ENCODE data around the gene IFRD2. TPM values are rescaled to one million over a fixed set of nuclear protein-coding genes. Genes with fewer than 3 reads are reported as not detected.
"Not testable (repeated sequence)": the region's sequence is repeated elsewhere in the genome, so short reads cannot be mapped to it uniquely, and the experiment has no call there.

IFRD2 gene
- total RNA-seq, 1 donor from 2014 or later: 103 TPM

DNA sequence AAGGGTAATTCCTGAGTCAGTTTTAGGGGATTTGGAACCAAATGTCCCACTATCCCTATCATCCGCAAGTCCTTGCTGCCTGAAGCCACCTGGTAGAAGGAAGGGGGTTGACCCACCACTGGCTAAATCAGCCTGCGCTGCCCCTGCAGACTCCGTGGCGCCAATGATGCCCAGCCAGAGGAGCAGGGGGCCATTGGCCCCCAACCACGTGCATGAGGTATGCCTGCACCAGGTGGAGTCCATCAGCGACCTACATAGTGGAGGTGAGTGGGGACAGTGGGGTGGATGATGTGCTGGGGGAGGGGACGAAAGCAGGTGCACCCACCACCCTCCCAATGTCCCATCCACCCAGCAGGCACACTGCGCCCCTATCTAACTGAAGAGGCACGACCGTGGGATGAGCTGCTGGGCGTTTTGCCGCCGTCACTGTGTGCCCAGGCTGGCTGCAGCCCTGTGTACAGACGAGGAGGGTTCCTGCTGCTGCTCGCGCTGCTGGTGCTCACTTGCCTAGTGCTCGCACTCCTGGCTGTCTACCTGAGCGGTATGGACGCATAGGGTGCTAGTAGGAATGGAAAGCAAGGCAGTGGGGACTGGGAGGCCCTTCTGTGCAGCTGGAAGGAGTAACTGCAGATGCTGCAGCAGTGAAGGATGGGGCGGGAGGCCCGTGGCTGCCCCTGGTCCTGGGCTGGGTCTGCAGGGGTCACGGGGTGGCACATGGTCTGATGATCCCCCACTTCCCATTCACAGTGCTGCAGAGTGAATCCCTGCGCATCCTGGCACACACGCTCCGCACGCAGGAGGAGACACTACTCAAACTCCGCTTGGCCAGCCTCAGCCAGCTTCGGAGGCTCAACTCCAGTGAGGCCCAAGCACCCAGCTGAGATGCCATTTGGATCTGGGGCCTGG lies 5.7 kb downstream of the IFRD2 start:
- intact Hi-C loops (cut with micrococcal nuclease): no loop called here

DNA sequence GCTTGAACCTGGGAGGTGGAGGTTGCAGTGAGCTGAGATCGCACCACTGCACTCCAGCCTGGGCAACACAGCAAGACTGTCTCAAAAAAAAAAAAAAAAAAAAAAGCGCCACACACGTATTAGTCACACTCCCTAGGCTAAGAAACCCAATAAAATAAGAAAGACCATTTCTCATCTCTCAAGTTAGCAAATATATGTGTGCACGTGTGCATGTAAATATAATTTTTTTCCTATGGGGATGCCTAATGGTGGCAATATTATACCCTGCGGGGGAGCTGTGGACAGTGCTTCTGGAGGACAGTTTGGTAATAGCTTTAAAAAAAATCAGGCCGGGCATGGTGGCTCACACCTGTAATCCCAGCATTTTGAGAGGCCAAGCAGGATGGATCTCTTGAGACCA lies 8.1 kb downstream of the IFRD2 start:
- intact Hi-C loops (cut with micrococcal nuclease): not testable (repeated sequence)

DNA sequence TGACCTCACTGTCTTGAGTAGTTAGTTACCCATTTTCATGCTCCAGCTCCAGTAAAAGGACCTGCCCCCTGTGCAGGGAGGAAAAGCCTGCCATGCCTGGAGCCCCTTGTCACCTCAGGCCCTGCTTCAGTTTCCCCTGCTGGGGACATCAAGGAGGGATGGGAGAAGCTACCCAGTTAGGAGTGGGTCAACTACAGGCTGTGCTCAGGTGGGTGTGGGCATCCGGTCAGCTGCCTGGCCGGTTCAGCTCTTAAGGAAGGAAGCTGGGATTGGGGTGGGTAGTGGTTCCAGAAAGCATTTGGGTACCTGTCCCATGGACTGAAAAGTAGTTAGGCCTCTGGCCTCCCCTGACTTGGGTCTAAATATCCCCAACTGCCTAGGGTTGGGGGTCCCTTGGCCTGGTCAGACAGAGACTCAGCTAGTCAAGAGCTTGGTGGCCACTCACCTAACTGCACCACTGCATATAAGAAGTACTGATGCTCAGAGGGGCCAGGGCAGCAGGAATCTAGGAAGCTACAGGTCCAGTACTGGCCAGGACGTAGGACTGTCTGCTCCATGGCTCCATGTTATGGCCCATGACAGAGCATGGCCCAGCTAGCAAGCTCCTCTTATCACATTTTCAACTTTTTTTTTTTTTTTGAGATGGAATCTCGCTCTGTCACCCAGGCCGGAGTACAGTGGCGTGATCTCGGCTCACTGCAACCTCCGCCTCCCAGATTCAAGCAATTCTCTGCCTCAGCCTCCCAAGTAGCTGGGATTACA lies 12.8 kb downstream of the IFRD2 start:
- intact Hi-C loops (cut with micrococcal nuclease): no loop called here

DNA sequence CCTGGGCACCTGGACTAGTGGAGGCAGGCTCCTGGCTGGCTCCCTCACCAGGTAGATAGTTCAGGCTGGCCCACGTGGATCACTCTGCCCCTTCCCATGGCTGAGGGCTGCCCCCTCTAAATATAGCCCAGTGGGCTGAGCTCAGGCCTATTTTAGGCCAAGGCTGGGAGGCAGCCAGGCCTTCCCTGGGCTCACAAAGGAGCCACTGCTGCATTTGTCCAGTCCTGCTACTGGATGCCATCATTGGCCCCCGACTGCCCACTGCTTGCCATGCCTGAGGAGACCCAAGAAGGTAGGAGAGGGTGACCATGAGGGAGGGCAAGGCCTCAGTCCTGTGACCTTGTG lies 13.4 kb downstream of the IFRD2 start, which contains the start of gene LSMEM2:
TSS of gene LSMEM2 (plus strand) at position 208 of the 345 bp plus-strand sequence. CDS start at position 235, 27 bp downstream.
- intact Hi-C loops (cut with micrococcal nuclease): no loop called here

DNA sequence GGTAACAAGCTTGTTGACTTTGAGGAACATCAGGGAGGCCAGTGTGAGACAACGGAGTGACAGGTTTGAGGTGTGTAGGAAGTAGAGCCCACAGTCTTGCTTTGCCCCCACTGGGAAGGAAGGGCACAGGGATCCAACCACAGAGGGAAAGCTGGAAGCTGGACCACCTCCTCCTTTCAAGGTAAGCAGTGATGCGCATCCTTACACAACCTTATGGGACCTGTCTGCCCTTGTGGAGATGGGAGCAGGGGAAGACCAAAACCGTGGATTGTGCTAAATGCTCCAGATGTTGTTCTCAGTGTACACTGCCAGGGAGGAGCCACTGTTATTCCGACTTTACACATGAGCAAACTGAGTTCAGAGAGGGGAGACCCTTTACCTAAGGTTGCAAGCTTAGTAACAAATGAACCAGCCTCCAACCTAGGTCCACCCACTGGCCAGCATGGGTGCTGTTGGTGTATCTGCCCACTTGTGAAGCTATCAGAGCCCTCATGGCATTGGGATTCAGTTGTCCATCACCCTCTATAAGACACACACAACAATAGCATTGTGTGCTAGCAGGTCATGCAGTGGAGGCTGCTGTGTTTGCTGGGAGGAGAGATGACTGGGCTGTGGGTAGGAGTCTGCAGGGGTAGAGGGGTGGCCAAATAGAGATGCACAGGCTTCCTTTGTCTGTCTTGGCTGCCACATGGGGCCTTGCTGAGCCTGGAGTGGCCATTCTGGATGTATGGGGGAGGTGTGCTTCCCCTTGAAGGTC lies 13.9 kb downstream of the IFRD2 start:
- intact Hi-C loops (cut with micrococcal nuclease): no loop called here

- intact Hi-C loops (cut with micrococcal nuclease): no loop called here
Measured at GRCh38 chr3:50276762-50277101, 15.5 kb downstream of the IFRD2 start.

DNA sequence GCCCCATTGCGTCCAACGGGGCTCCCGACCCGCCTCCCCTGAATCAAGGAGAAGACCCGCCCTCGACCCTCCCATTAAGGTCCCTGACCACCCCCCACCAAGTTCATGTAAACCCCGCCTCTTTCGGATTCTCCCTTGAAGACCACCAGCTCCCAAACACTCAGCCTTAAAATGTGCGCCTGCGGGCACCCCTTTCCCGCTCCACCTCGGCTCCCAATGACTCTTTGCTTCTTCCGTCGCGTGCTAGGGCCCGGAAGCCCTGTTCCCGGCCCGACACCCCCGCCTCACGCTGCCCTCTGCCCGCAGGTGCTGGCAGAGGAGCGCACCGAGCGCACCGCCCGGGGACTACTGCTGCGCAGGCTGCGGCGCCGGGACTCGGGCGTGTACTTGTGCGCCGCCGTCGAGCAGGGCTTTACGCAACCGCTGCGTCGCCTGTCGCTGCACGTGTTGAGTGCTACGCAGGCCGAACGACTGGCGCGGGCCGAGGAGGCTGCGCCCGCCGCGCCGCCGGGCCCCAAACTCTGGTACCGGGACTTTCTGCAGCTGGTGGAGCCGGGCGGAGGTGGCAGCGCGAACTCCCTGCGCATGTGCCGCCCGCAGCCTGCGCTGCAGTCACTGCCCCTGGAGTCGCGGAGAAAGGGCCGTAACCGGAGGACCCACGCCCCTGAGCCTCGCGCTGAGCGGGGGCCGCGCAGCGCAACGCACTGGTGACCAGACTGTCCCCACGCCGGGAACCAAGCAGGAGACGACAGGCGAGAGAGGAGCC lies 16.1 kb downstream of the IFRD2 start:
- intact Hi-C loops (cut with micrococcal nuclease): no loop called here

- intact Hi-C loops (cut with micrococcal nuclease): no loop called here
Measured at GRCh38 chr3:50275141-50275995, 16.9 kb downstream of the IFRD2 start.

DNA sequence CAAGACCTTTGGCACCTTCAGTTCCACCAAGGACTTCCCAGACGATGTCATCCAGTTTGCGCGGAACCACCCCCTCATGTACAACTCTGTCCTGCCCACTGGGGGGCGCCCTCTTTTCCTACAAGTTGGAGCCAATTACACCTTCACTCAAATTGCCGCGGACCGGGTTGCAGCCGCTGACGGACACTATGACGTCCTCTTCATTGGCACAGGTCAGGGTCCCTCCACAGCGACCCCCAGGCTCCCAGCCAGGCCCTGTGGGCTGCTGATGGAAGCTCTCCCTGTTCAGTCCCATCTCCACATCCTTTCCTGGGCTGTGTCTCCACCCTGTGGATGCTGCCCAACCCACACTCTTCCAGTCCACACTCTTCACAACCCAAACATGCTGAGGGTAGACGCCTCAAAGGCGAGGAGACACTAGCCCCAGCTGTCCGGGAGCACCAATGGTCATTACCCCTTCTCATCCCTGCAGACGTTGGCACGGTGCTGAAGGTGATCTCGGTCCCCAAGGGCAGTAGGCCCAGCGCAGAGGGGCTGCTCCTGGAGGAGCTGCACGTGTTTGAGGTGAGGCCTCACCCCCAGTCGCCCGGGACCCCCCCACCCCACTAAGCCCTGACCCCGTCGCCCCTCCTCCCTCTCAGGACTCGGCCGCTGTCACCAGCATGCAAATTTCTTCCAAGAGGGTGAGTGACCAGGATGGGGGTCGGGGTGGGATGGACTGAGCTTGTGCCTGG lies 17.7 kb downstream of the IFRD2 start:
- intact Hi-C loops (cut with micrococcal nuclease): loop anchor here (1.0 kb wide), 1 partner anchor 50 kb away; no protein-coding TSS in a partner anchor

- intact Hi-C loops (cut with micrococcal nuclease): loop anchor here (1.0 kb wide), 6 partner anchors 13 to 152 kb away; no protein-coding TSS in a partner anchor
Measured at GRCh38 chr3:50273689-50274065, 18.6 kb downstream of the IFRD2 start.

DNA sequence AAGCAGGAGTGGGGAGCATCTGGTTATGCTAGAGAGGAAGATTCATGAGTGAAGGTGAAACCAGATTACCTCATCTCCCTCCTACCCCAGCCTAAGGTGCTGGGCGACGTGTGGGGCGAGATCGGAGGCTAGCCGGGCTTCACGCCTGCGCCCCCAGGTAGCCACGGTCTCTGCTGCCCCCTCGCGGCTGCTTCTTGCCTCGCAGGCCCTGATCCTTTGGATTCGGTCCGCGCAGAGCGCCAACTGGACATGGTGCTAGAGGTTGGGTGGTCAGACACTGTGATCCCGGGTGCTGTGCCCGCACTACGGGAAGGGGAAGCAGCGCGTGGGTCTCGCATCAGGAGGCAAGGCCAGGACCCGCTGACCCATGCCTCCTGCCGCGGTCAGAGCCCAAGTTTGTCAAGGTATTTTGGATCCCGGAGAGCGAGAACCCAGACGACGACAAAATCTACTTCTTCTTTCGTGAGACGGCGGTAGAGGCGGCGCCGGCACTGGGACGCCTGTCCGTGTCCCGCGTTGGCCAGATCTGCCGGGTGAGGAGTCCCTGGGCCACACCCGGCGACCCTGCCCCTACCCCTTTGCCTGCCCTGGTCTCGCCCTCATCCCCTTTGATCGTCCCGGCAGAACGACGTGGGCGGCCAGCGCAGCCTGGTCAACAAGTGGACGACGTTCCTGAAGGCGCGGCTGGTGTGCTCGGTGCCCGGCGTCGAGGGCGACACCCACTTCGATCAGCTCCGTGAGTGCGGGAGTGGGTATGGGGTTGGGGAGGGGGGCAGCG lies 19.1 kb downstream of the IFRD2 start:
- intact Hi-C loops (cut with micrococcal nuclease): loop anchor here (1.0 kb wide), 5 partner anchors 13 to 152 kb away; no protein-coding TSS in a partner anchor

- intact Hi-C loops (cut with micrococcal nuclease): not testable (repeated sequence)
Measured at GRCh38 chr3:50272538-50272910, 19.7 kb downstream of the IFRD2 start.

GRCh38 chr3:50271314-50271936 lies 20.8 kb downstream of the IFRD2 start:
- intact Hi-C loops (cut with micrococcal nuclease): no loop called here

DNA sequence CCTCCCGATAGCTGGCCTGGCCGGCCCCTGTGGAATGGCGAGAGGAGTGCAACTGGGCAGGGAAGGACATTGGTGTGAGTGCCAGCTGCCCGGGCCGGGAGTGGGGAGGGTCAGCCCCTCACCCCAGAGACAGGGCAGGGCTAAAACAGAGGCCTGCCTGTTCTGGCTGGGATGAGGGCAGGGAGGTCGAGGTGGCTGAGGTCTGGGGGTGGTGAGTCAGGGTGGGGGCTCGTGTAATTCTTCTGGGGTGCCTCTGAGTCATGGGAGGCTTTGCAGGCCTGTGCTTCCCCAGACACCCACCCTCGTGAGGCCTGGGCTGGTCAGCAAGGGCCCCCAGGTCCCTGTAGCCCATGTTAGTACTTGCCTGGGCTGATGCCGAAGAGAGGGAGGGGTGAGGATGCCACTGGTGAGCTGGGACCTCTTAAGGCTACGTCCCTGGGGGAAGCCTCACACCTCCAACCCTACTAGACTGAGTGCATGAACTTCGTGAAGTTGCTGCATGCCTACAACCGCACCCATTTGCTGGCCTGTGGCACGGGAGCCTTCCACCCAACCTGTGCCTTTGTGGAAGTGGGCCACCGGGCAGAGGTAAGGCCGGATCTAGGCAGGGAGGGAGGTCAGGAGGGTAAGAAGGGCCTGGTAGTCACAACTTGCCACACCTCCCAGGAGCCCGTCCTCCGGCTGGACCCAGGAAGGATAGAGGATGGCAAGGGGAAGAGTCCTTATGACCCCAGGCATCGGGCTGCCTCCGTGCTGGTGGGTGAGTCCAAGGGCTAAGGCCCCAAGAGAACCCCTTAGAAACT lies 21.6 kb downstream of the IFRD2 start:
- intact Hi-C loops (cut with micrococcal nuclease): no loop called here

- intact Hi-C loops (cut with micrococcal nuclease): no loop called here
Measured at GRCh38 chr3:50269977-50270413, 22.2 kb downstream of the IFRD2 start.

GRCh38 chr3:50269460-50269859 lies 22.8 kb downstream of the IFRD2 start:
- intact Hi-C loops (cut with micrococcal nuclease): no loop called here
